GM12872 (cell line): ENCODE results near the gene RIMBP2.

ENCODE experiments used
- TF ChIP-seq, protein P1 (sequence below): IDR thresholded peaks from 3 replicates; pipeline ENCODE4 v1.5.1; 2011; ENCODE audit warnings: low read depth, mild to moderate bottlenecking, low read length, moderate library complexity; ENCODE audit not compliant: insufficient read depth

The RIMBP2 gene

DNA sequence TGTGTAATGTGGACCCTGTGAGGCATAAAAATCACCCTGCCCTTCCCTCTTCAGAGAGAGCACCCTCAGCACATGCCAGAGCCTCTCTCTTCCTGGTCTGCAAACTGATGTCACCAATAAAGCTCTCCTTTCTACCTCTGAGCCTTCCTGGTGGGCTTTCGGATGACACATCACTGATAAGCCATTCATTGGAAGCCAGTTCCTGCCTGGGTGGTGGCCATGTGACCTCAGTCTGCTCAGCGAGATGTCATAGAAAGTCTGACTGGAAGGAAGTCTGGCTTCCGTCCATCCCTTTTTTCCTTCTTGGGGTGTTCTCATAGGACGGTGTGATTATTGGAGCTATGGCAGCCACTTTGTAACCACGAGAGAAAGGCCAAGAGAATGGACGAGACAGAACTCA, 282.7 kb downstream of the RIMBP2 start:
- TF ChIP-seq, protein P1, sequence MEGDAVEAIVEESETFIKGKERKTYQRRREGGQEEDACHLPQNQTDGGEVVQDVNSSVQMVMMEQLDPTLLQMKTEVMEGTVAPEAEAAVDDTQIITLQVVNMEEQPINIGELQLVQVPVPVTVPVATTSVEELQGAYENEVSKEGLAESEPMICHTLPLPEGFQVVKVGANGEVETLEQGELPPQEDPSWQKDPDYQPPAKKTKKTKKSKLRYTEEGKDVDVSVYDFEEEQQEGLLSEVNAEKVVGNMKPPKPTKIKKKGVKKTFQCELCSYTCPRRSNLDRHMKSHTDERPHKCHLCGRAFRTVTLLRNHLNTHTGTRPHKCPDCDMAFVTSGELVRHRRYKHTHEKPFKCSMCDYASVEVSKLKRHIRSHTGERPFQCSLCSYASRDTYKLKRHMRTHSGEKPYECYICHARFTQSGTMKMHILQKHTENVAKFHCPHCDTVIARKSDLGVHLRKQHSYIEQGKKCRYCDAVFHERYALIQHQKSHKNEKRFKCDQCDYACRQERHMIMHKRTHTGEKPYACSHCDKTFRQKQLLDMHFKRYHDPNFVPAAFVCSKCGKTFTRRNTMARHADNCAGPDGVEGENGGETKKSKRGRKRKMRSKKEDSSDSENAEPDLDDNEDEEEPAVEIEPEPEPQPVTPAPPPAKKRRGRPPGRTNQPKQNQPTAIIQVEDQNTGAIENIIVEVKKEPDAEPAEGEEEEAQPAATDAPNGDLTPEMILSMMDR, result no peak

DNA sequence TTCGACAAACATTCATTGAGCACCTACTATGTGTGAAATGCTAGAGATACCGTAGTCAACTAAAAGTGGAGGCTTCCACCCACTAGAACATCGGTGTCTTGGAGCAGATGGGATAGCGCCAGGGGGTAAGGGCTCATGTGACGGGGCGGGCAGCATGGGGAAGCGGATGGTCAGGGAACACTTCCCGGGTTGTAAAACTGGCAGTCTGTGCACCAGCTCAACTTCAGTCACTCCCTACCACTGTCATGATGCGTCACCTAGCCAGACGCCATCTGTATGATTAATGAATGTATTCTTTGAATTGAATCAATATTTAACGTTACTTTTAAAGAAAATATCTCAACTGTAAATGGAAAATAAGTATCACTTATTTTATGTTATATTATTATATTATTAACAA, 284.9 kb downstream of the RIMBP2 start:
- TF ChIP-seq, protein P1, result no peak

DNA sequence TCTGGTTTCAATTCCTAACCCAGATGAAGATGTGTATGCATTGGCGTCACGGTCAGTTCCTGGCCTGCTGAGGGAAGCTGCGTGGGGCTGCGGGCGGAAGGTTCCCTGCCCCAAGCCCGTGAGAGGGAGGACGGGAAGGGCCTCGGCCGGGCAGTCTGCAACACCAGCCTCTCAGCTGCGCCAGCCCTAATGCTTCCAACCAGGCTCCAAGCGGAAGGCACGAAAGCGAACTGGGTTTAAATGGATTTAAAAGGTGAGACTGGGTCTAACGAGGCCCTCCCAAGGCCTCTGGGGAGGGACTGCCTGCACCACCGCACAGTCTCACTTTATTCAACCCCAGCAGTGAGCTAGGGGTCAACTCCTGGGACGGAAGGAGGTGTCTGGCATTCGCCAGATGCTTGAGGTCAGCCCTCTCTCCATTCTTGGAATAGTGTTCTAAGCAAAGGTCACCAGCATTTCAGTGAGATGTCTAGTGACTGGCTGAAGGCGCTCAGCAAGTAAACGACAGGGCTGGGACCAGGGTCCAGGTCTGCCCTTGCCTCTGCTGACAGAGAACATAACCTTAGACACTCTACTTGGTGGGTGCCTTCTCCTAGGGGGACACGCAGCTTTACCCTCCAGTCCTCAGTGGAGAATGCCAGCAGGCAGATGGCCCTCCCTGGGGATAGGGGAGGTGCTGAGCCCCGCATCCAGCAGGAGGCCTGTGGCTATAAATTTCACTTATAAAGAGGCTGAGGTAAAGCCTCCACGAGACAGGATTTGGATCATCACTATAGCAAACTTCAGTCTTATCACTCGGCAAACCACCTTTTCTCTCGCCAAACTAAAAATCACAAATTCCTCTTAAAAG, 286.2 kb downstream of the RIMBP2 start:
- TF ChIP-seq, protein P1, result no peak

DNA sequence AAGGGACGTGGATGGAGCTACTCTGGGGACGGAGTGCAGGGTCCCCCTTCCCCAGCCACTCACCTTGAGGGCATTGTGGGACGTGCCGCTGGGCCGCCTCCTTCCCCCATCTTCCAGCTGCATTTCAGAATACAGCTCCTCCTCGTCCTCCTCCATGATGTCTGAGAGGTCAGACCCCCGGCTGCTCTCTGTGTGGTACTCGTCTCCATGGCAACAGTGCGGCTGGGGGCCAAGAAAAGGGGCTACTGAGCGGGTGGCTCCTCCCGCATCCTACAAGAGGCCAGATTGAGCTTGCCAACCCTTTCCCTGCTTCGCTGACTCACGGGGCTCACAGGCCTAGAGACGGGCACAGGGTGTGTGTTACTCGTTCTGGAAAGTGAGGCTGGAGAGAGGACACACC, 288.0 kb downstream of the RIMBP2 start:
- TF ChIP-seq, protein P1, result no peak

DNA sequence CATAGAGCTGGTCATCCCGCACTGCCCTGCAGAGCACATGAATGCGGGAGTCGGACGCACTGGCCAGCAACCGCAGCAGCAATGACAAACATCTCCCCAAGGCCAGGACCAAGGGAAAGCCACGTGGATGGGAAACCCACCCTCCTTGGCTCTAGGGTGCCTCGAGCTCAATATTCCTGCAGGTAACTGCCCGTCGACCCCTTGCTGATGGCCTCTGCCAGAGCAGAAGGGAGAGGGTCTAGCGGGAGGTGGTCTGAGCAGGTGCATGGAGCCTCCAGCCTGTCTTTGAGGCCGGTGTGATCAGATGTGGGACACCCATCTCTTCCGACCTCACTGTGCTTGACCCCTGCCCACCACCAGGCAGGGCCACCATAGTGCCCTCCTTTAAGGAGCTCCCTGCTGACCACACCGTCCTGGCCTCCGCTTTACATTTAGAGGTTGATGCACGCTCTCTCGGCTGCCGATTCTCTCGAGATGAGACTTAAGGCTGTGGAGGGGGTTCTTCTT, 288.7 kb downstream of the RIMBP2 start:
- TF ChIP-seq, protein P1, result no peak

DNA sequence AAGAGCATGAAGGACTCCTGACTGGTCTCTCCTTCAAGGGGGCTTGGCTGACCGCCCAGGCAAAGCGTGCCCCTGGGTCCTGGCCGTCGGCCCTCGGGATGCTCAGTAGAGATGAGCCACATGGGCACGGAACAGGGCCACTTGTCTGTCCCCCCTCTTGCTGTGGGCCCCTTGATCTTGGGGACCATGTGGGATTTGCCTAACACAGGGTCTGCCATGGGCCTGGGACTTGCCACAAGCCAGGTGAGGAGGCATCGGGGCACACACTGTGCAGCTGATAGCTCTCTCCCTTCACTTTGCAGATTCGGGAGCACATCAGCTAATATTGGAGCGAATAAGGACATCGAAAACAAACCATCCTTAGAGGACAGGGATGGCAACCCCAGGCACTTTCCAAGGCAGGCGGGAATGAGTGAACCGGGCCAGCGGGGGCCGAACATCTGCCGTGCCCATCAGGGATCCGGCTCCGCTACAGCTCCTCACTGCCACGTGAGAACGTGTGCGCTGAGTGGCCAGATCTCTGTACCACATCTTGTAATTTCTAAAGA, 290.3 kb downstream of the RIMBP2 start:
- TF ChIP-seq, protein P1, result no peak

DNA sequence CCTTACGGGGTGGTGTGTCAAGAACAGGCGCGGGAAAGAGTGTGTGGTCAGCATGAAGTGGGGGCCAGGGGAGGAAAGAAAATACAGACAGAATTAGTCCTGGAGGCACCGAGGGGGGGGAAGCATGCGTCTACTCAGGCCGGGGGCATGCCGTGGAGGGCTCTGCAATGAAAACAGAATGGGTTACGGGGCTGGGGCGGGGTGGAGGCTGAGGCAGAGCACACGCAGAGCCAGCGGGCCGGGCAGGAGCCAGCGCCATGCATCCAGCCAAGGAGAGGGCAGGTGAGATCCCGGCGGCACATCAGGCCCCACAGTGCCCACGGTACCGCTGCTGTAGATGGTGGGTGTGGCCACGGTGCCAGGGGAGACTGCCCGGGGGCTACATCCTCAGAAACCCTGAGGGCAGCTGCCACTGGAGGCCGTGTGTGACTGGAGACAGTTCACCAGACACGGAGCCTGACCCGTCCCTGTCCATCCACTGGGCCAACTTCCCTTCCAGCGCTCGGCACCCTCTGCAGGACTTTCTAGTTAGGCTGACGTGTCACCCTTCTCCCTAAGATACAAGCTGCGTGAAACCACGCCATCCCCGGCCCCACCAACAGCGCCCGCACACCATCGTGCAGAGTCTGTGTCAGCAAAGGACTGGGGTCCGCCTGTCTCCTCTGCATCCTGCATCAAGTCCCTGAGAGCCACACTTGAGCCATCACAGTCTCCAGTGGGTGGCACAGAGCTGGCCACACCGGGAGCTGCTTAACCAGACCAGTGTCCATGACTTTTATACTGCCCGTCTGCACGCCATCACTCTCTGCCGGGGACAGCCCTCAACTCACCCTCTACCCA, 291.0 kb downstream of the RIMBP2 start:
- TF ChIP-seq, protein P1, result no peak
